ENCODE data around the gene PCBP3. TPM values are rescaled to one million over a fixed set of nuclear protein-coding genes. Genes with fewer than 3 reads are reported as not detected.
"Not testable (repeated sequence)": the region's sequence is repeated elsewhere in the genome, so short reads cannot be mapped to it uniquely, and the experiment has no call there.

Gene PCBP3
- total and polyA plus RNA-seq, 3 experiments from 2014 or later, result 0.31 to 0.38 (median 0.35) TPM

- H3K27ac ChIP-seq (ENCODE audit: low read depth, low read length), result no peak overlapping the region
- H3K4me3 Mint-ChIP-seq, result no peak overlapping the region
- POLR2A ChIA-PET, result no interaction called here
- DNase-seq, result no peak
- H3K27me3 ChIP-seq (ENCODE audit: insufficient read depth, low read length, poor library complexity, severe bottlenecking), result no peaks in the 10 kb centered on the region
- peaks cover 0 to 3% (median 0%) of the 10 kb centered on the region in 3 donors for H3K36me3 Mint-ChIP-seq
- peaks cover 9 to 22% (median 17%) of the 10 kb centered on the region in 5 donors for H3K9me3 Mint-ChIP-seq
- CTCF ChIA-PET, result no interaction called here
- H3K27ac Mint-ChIP-seq, result no peak overlapping the region
- H3K4me1 Mint-ChIP-seq, result no peaks in the 10 kb centered on the region
- H3K9me3 ChIP-seq (ENCODE audit: low read length), result no peaks in the 10 kb centered on the region
- H3K27me3 Mint-ChIP-seq, result peaks cover 19 to 42% of the 10 kb centered on the region in 2 donors
- H3K36me3 ChIP-seq (ENCODE audit: insufficient read depth, low read length), result no peaks in the 10 kb centered on the region
- H3K4me1 ChIP-seq (ENCODE audit: insufficient read depth, low read length), result no peaks in the 10 kb centered on the region
- no peak overlapping the region for H3K4me3 ChIP-seq (ENCODE audit: low read length)
These were observed 70.1 kb downstream of the PCBP3 start for GRCh38 chr21:45713613-45714012.

DNA sequence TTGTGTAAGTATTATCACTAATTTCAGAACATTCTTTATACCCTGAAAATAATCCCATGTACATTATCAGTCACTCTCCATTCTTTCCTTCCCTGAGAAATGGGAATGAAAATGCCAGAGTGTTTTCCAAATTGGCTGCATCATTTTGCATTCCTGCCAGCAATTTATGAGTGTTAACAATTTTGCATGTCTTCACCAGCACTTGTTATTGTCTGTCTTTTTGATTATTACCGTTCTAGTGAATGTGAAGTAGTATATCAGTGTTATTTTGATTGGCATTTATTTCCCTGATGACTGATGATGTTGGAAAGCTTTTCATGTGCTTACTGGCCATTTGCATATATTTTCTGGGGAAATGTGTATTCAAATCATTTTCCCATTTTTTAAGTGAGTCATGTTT, 71.9 kb downstream of the PCBP3 start:
- no peak overlapping the region for H3K4me3 ChIP-seq (ENCODE audit: low read length)
- H3K9me3 Mint-ChIP-seq, result peaks cover 8 to 22% (median 17%) of the 10 kb centered on the region in 5 donors
- H3K27ac ChIP-seq (ENCODE audit: low read depth, low read length), result no peak overlapping the region
- ChIA-PET CTCF (no interaction called here), POLR2A (no interaction called here)
- H3K36me3 ChIP-seq (ENCODE audit: insufficient read depth, low read length), result no peaks in the 10 kb centered on the region
- H3K4me1 Mint-ChIP-seq, result no peaks in the 10 kb centered on the region
- H3K36me3 Mint-ChIP-seq, result peaks cover 0 to 3% (median 0%) of the 10 kb centered on the region in 3 donors
- H3K27me3 ChIP-seq (ENCODE audit: insufficient read depth, low read length, poor library complexity, severe bottlenecking), result no peaks in the 10 kb centered on the region
- H3K4me3 Mint-ChIP-seq, result no peak overlapping the region
- H3K9me3 ChIP-seq (ENCODE audit: low read length), result no peaks in the 10 kb centered on the region
- no peak overlapping the region for H3K27ac Mint-ChIP-seq
- H3K27me3 Mint-ChIP-seq, result peaks cover 28 to 56% of the 10 kb centered on the region in 2 donors
- no peak for DNase-seq
- H3K4me1 ChIP-seq (ENCODE audit: insufficient read depth, low read length), result no peaks in the 10 kb centered on the region

DNA sequence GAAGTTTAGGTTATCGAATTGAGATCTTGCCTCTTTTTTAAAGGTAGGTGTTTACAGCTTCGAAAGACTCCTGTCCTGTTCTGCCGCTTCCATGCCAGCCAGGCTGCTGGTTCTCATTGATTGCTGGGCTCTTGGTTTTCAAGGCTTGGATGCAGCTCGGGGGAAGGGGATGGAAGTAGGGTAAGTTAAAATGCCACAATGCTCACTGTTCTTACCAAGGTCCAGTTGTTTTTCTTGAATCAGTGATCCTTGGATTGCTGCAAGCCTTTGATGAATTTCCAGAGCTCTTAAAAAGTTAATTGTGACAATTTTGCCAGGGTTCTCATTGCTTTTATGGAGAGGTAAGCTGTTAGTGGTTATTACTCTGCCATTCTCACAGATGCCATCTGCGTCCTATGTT, 74.9 kb downstream of the PCBP3 start:
- DNase-seq, result no peak
- ChIA-PET CTCF (no interaction called here), POLR2A (no interaction called here)
- H3K4me3 ChIP-seq (ENCODE audit: low read length), result no peak overlapping the region
- no peak overlapping the region for H3K4me3 Mint-ChIP-seq
- H3K4me1 ChIP-seq (ENCODE audit: insufficient read depth, low read length), result no peaks in the 10 kb centered on the region
- no peaks in the 10 kb centered on the region for H3K27me3 ChIP-seq (ENCODE audit: insufficient read depth, low read length, poor library complexity, severe bottlenecking)
- H3K36me3 ChIP-seq (ENCODE audit: insufficient read depth, low read length), result no peaks in the 10 kb centered on the region
- peaks cover 0 to 3% (median 0%) of the 10 kb centered on the region in 3 donors for H3K36me3 Mint-ChIP-seq
- no peak overlapping the region for H3K27ac Mint-ChIP-seq
- no peaks in the 10 kb centered on the region for H3K4me1 Mint-ChIP-seq
- H3K27me3 Mint-ChIP-seq, result peaks cover 23 to 58% of the 10 kb centered on the region in 2 donors
- no peaks in the 10 kb centered on the region for H3K9me3 ChIP-seq (ENCODE audit: low read length)
- H3K27ac ChIP-seq (ENCODE audit: low read depth, low read length), result no peak overlapping the region
- H3K9me3 Mint-ChIP-seq, result peaks cover 0 to 7% (median 1%) of the 10 kb centered on the region in 5 donors

GRCh38 chr21:45719177-45719802, 75.8 kb downstream of the PCBP3 start:
- DNase-seq, result no peak
- POLR2A ChIA-PET, result no interaction called here
- Histone ChIP-seq H3K4me1 (ENCODE audit: insufficient read depth, low read length) (no peaks in the 10 kb centered on the region), H3K27me3 (ENCODE audit: insufficient read depth, low read length, poor library complexity, severe bottlenecking) (no peaks in the 10 kb centered on the region), H3K36me3 (ENCODE audit: insufficient read depth, low read length) (no peaks in the 10 kb centered on the region), H3K27ac (ENCODE audit: low read depth, low read length) (no peak overlapping the region), H3K9me3 (ENCODE audit: low read length) (no peaks in the 10 kb centered on the region), H3K4me3 (ENCODE audit: low read length) (no peak overlapping the region)
- H3K4me3 Mint-ChIP-seq, result no peak overlapping the region
- H3K36me3 Mint-ChIP-seq, result peaks cover 0 to under 1% (median 0%) of the 10 kb centered on the region in 3 donors
- H3K4me1 Mint-ChIP-seq, result no peaks in the 10 kb centered on the region
- peaks cover 19 to 54% of the 10 kb centered on the region in 2 donors for H3K27me3 Mint-ChIP-seq
- CTCF ChIA-PET, result no interaction called here
- H3K9me3 Mint-ChIP-seq, result peaks cover 0 to 2% (median under 1%) of the 10 kb centered on the region in 5 donors
- H3K27ac Mint-ChIP-seq, result no peak overlapping the region

DNA sequence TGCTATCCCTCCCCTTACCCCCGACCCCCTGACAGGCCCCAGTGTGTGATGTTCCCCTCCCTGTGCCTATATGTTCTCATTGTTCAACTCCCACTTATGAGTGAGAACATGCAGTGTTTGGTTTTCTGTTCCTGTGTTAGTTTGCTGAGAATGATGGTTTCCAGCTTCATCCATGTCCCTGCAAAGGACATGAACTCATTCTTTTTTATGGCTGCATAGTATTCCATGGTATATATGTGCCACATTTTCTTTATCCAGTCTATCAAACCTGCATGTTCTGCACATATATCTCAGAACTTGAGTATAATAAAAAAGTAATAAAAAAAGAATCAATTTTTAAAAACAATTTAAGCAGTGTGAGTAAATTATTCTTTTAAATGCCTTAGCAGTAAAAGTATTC, 76.7 kb downstream of the PCBP3 start:
- H3K9me3 Mint-ChIP-seq; H3K36me3 ChIP-seq (ENCODE audit: insufficient read depth, low read length); H3K4me3 ChIP-seq (ENCODE audit: low read length); H3K4me1 Mint-ChIP-seq; H3K27ac Mint-ChIP-seq; H3K4me1 ChIP-seq (ENCODE audit: insufficient read depth, low read length); H3K4me3 Mint-ChIP-seq; H3K36me3 Mint-ChIP-seq; H3K27ac ChIP-seq (ENCODE audit: low read depth, low read length); CTCF ChIA-PET; H3K9me3 ChIP-seq (ENCODE audit: low read length); H3K27me3 ChIP-seq (ENCODE audit: insufficient read depth, low read length, poor library complexity, severe bottlenecking); DNase-seq: not testable (repeated sequence)
- POLR2A ChIA-PET, result interaction anchor here (0.6 kb wide), 1 partner anchor 58 kb away, joined by 8 read pairs; no protein-coding TSS in a partner anchor
- H3K27me3 Mint-ChIP-seq, result peaks cover 19 to 47% of the 10 kb centered on the region in 2 donors

DNA sequence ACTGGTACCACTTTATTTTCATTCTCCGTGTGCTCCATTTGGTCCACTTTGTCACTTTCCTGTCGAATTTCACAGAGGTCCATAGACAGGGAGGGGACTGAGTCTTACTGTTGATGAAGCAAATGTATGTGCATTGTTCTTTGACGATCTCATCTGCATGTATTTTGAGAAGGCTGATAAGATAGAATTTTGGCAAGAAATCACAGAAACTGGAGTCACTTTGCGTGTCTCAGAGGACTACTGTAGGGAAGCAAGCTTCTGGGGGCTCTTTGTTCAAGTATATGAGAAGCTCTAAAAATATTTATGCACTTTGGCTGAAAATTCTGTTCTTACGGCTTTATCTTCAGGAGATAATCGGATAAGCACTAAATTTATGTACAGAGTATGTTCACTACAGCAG, 78.1 kb downstream of the PCBP3 start:
- CTCF ChIA-PET, result no interaction called here
- no peaks in the 10 kb centered on the region for H3K36me3 ChIP-seq (ENCODE audit: insufficient read depth, low read length)
- H3K4me3 ChIP-seq (ENCODE audit: low read length), result no peak overlapping the region
- POLR2A ChIA-PET, result no interaction called here
- H3K27me3 Mint-ChIP-seq, result peaks cover 14 to 36% of the 10 kb centered on the region in 2 donors
- no peaks in the 10 kb centered on the region for H3K36me3 Mint-ChIP-seq
- no peaks in the 10 kb centered on the region for H3K4me1 ChIP-seq (ENCODE audit: insufficient read depth, low read length)
- no peak overlapping the region for H3K4me3 Mint-ChIP-seq
- H3K27me3 ChIP-seq (ENCODE audit: insufficient read depth, low read length, poor library complexity, severe bottlenecking), result no peaks in the 10 kb centered on the region
- peaks cover 0 to 2% (median 0%) of the 10 kb centered on the region in 5 donors for H3K9me3 Mint-ChIP-seq
- no peak for DNase-seq
- H3K9me3 ChIP-seq (ENCODE audit: low read length), result no peaks in the 10 kb centered on the region
- no peaks in the 10 kb centered on the region for H3K4me1 Mint-ChIP-seq
- H3K27ac ChIP-seq (ENCODE audit: low read depth, low read length), result no peak overlapping the region
- H3K27ac Mint-ChIP-seq, result no peak overlapping the region

GRCh38 chr21:45723049-45723958, 79.8 kb downstream of the PCBP3 start:
- Mint-ChIP-seq H3K9me3 (peaks cover 0 to 1% (median 0%) of the 10 kb centered on the region in 5 donors), H3K27me3 (peaks cover 10 to 25% of the 10 kb centered on the region in 2 donors), H3K36me3 (no peaks in the 10 kb centered on the region), H3K27ac (peak overlapping the region in 1 of 8 donors; percentile 19), H3K4me1 (no peaks in the 10 kb centered on the region), H3K4me3 (no peak overlapping the region)
- Histone ChIP-seq H3K36me3 (ENCODE audit: insufficient read depth, low read length) (no peaks in the 10 kb centered on the region), H3K4me3 (ENCODE audit: low read length) (no peak overlapping the region), H3K27ac (ENCODE audit: low read depth, low read length) (no peak overlapping the region), H3K9me3 (ENCODE audit: low read length) (no peaks in the 10 kb centered on the region), H3K27me3 (ENCODE audit: insufficient read depth, low read length, poor library complexity, severe bottlenecking) (no peaks in the 10 kb centered on the region), H3K4me1 (ENCODE audit: insufficient read depth, low read length) (no peaks in the 10 kb centered on the region)
- CTCF ChIA-PET, result no interaction called here
- POLR2A ChIA-PET, result no interaction called here
- DNase-seq, result no peak

DNA sequence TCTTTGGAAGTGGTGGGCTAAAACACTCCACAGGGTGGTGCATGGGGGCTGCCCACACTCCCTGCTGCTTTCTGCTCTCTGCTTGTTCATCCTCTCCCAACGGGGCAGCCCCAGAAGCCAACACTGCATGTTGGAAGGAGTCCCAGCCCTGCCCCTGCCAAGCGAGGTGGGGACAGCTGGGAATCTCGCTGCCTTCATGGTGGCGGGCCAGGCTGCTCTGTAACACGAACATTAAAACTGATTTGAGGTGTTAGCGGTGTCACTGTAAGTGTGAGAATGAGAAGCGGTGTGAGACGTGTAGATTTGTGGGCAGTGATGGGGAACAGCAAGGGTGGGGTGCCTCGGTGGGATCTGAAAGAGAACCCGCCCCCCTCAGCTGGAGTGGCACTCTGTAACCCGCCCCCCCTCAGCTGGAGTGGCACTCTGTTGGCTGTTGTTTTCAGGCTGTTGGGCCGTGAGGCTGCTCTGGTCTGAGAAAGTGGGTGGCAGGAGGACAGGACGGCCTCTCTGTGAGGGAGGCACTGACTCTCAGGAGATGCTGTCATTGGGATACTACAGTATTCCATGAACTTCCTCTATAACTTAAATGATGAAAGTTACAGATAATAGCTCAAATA, 80.9 kb downstream of the PCBP3 start:
- Histone ChIP-seq H3K4me3 (ENCODE audit: low read length) (no peak overlapping the region), H3K36me3 (ENCODE audit: insufficient read depth, low read length) (no peaks in the 10 kb centered on the region), H3K9me3 (ENCODE audit: low read length) (no peaks in the 10 kb centered on the region), H3K27me3 (ENCODE audit: insufficient read depth, low read length, poor library complexity, severe bottlenecking) (no peaks in the 10 kb centered on the region), H3K27ac (ENCODE audit: low read depth, low read length) (no peak overlapping the region), H3K4me1 (ENCODE audit: insufficient read depth, low read length) (no peaks in the 10 kb centered on the region)
- no peak for DNase-seq
- Mint-ChIP-seq H3K4me3 (no peak overlapping the region), H3K4me1 (no peaks in the 10 kb centered on the region), H3K27ac (no peak overlapping the region), H3K27me3 (peaks cover 4 to 13% of the 10 kb centered on the region in 2 donors), H3K36me3 (no peaks in the 10 kb centered on the region), H3K9me3 (peaks cover 0 to 1% (median 0%) of the 10 kb centered on the region in 5 donors)
- POLR2A ChIA-PET, result no interaction called here
- CTCF ChIA-PET, result no interaction called here
